Heart left ventricle (tissue), 13 donors: Measurements from ENCODE around the gene POLD1.
A peak's percentile ranks its signal among the peaks of the same experiment; 100 is the strongest.

Source experiments
- CTCF ChIP-seq, 12 donors: fragments of 200-600 bp; sonication (generic) in 4 of 12; IDR thresholded peaks; one replicate each; pipeline versions ENCODE4 v1.5.0 to v1.8.0; 2018 to 2022; ENCODE audit warnings: antibody characterized with exemption in 12 of 12, mild to moderate bottlenecking in 5 of 12
- POLR2A ChIP-seq, 2 donors: fragments of 450-650 bp; IDR thresholded peaks; one replicate each; pipeline ENCODE4 v1.6.1; 2017; ENCODE audit warnings: antibody characterized with exemption in 2 of 2, mild to moderate bottlenecking in 2 of 2, moderate library complexity in 2 of 2
- donor health status: ischemic (EF 13 %, LVEDD 7.1; RV severe dilation, severe dysfunction).
- donor health status: DM: no; HTN: yes; CAD: no.
- donor health status: DM: no; HTN: no; CAD: no.
- donor health status: ischemic (EF 25% LVEDD 6.9; RV normal size, moderate dysfunction).
- donor health status: ischemic (EF 25% LVEDD 5.7; RV mildly dilated, moderate dysfunction).
- donor health status: ischemic (EF 35%, LVEDD 5.7; RV mildly dilated, moderate dysfunction).
- donor health status: nonischemic (EF 11% LVEDD 7.7; RV severe dilation, severe dysfunction).
- donor health status: DM: yes; HTN: yes; CAD: no.
- donor health status: PGD.
- donor health status: ischemic (EF 29% LVEDD 5.4; RV normal size, mild dysfunction).
- donor health status: nonischemic (EF 23%, LVEDD 6.1; RV moderate dilation, normal function).

- peak; percentile 74 to 92 (median 88) for TF ChIP-seq CTCF (IDR thresholded peaks at IDR 0.05)
- no peak for TF ChIP-seq POLR2A (IDR thresholded peaks at IDR 0.05)
Observed at GRCh38 chr19:50414864-50415660, 30.9 kb downstream of the POLD1 start.
